Measurements from ENCODE around the gene TBC1D25.

Gene TBC1D25, protein sequence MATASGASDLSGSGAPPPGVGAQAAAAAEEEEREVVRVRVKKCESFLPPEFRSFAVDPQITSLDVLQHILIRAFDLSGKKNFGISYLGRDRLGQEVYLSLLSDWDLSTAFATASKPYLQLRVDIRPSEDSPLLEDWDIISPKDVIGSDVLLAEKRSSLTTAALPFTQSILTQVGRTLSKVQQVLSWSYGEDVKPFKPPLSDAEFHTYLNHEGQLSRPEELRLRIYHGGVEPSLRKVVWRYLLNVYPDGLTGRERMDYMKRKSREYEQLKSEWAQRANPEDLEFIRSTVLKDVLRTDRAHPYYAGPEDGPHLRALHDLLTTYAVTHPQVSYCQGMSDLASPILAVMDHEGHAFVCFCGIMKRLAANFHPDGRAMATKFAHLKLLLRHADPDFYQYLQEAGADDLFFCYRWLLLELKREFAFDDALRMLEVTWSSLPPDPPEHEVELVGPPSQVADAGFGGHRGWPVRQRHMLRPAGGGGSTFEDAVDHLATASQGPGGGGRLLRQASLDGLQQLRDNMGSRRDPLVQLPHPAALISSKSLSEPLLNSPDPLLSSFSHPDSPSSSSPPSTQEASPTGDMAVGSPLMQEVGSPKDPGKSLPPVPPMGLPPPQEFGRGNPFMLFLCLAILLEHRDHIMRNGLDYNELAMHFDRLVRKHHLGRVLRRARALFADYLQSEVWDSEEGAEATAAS

DNA sequence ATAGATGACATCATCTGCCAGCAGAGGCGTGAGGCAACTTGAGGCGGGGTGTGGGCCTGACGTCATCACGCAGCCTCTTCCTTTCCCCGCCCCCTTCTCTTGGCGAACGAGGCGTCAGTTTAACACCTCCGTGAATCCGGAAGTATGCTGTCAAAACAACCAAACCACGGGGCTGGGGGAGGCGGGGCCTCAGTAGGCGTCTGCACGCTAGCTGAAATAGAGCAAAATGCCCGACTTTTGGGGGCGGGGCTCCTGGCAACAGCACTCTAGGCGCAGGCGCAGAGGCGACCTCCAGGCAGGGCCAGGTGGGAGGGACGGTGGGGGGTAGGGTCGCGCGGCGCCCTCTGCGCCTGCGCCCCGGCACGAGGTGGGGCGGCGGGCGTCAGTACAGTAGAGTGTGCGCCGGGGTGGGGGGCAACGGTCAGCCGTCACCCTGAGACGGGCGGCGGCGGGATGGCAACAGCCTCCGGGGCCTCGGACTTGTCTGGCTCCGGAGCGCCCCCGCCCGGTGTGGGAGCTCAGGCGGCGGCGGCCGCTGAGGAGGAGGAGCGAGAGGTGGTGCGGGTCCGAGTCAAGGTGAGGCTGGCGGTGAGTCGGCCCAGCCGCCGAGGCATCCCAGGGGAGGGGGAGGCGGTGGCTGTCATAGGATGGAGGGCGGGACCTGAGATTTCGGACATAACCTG, at the start of gene TBC1D25:
TSS of gene TBC1D25 (plus strand) at position 370 of the 683 bp plus-strand sequence. CDS start at position 454, 84 bp downstream.
- DNase-seq, result peak; percentile 96

DNA sequence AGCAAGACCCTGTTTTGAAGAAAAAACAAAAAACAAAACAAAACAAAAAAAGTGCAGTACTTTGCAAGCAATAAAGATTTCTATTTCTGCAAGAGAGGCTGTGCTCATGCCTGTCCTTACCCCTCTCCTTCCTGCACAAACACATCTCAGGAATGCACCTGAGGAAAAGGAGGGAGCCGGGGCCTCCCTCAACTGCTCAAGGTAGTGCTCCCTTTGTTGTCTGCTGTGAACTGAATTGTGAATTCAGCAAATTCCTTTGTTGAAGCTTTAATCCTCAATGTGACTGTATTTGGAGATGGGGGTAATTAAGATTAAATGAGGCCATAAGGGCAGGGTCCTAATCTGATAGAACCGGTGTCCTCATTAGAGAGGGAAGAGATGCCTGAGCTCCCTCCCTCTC, 49.6 kb upstream of the TBC1D25 start:
- no peak for DNase-seq

DNA sequence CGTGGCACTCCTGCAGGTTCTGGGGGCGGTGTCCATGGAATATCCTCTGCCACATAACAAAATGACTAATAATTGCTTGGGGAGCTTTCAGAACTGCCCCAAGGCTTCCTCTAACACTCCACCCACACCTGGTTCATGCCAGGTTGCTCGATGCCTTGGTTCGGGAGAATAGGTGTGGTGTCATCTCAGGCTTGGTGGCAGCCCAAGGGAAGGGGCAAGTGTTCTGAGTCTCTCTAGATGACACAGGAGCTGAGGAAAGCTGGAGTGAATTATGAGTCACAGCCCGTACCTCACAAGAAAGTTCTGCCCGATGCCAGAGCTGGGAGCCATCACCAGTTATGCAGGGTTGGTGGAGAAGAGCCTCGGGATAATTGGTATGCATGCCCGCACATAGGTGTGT, 48.9 kb upstream of the TBC1D25 start:
- no peak for DNase-seq

DNA sequence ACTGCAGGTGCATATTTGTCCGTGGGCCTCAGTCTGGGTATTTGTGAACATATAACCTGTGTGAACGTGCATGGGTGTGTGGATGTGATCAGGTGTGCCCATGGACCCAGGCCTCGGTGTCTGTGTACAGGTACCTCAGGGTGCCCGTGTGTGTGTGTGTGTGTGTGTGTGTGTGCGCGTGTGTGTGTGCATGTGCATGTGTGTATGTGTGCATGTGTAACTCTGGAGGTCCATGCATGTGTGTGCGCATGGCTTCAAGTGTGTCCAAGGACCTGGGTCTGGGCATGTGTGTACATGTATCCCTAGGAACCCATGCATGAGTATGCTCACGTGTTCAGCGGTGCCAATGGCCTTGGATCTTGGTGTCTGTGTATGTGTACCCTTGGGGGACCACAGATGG, 47.7 kb upstream of the TBC1D25 start:
- DNase-seq, result no peak

DNA sequence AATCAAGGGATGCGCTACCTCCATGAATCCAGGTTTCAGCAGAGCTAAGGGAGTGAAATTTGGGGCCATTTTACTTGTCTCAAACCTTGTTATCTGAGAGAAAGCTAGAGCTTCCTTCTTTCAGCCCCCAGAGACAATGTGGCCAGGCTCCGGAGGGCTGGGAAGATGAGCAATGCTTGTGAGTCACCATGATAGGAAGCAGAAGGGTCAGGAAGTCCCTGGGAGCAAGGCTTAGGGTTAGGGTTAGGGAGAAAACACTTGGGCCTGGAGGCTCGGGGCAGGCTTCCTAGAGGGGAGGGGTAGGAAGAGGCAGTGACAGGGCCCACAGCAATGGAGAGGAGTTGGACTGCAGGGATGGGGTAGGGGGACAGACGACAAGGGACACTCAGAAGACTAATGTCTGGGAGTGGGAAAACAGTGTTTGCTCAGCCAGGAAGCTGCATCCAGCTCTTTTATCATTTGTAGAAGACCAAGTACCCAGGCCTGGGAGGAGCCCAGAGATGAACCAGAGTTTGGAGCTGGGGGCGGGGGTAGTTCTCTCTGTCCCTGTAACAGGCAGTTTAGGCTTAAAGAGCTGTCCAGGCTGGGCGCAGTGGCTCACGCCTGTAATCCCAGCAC, 47.1 kb upstream of the TBC1D25 start:
- DNase-seq, result no peak

DNA sequence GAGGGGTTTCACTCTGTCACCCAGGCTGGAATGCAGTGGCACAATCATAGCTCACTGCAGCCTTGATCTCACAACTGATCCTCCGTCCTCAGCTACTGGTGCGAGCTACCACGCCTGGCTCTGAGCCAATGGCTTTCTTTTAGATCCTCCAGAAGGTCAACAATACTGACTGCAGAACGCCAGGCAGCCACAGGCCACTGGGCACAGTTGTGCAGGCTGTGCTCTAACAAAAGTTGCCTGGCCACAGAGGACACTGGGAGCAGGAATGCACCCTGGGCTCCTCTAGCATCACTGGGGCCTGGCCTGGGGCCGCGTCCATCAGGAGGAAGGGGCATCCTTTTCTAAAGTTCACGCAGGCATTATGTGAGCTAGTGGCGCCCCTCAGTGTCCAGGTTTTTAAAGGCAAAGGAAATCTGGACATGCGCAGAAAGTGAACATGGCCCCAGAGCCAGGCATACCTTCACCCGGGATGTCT, 45.6 kb upstream of the TBC1D25 start:
- no peak for DNase-seq

DNA sequence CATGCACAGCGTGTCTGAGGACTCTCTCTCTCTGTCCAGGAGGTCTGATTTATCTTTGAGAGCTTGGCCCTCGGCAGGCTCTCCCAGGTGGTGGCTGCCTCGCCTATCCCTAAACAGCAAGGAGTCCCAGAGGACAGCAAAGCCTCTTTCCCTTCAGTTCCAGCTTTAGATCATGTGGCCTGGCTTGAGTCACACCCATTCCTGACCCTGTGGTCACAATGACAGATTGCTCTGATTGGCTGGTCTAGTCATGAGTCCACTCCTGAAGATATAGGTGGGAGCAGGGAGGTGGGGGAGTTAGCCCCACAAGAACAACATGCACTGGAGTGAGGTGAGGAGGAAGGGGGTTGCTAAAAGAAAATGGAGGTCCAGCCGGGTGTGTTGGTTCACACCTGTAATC, 42.9 kb upstream of the TBC1D25 start:
- DNase-seq, result no peak

DNA sequence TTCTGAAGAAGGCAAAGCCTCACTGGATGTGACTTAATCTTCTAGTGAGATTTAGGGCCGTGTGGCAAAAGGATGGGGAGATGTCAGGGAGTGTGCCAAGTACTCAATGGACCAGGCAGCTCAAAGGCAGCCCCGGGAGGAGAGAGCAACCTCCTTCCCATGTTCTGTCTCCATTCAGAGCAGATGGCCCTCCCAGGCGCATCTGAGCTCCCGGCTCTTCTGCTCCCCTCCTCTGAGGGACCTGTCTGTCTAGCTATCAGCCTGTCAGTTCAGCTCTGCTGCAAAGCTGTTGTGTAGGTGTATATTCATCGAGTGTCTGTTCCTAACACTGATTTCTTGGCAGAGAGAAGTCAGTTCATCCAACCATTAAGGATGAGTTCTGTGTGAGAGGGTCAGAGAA, 41.6 kb upstream of the TBC1D25 start:
- no peak for DNase-seq

DNA sequence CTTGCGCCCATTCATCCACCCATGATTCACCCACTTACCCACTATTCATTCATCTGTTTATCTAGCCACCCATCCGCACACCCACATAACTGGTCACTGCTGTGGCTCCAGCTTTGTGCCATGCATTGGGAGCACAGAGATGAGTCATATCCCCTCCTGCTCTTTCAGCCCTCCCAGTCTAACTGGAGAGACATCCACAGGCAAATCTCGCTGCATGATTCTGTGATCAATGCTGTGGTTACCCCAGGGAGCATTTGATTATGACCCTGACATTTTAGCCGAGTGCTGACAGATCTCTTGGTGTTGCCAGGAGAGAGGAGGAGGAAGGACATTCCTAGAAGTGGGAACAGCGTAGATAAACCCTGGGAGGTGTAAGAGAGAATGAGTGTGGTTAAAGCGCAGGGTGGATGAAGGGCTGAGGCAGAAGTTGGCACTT, 41.1 kb upstream of the TBC1D25 start:
- no peak for DNase-seq

DNA sequence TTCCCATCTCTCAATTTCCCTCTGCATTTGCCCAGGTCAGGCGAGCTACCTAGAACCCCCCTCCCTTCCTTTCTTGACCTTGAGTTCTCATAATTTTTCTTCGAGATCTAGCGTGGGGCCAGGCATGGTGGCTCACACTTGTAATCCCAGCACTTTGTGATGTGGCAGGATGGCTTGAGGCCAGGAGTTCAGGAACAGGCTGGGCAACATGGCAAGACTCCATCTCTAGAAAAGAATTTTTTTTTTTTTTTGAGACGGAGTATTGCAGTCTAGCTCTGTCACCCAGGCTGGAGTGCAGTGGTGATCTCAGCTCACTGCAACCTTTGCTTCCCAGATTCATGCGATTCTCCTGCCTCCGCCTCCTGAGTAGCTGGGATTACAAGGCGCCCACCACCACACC, 35.3 kb upstream of the TBC1D25 start:
- DNase-seq, result no peak

DNA sequence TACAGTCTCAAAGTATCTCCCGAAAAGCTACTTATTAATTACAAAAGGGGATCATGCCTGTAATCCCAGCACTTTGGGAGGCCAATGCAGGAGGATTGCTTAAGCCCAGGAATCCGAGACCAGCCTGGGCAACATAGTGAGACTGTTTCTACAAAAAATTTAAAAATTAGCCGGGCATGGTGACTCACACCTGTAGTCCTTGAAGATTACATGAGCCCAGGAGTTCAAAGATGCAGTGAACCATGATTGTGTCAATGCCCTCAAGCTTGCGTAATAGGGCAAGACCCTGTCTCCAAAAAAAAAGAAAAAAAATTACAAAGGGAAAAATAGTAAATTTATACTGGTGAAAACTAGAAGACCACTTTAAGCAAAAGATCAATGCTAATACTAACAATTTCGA, 34.0 kb upstream of the TBC1D25 start:
- no peak for DNase-seq

DNA sequence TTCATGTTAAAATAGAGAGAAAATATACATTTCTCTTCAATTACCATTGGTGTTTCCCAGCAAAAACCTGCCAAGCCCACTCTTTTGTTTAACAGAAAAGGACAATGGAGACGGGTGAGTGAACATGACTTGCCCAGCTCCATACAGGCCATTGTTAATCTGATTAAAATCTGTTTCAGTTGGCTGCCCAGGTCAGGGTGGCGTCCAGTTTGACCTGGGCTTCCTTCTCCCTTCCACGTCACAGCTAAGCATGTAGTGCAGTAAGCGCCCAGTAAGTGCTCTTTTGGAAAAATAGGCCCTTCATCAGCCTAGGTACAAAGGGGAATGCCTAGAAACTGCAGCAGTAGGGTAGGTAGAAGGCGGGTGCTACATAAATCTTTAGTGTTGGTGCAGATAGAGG, 32.3 kb upstream of the TBC1D25 start:
- no peak for DNase-seq

DNA sequence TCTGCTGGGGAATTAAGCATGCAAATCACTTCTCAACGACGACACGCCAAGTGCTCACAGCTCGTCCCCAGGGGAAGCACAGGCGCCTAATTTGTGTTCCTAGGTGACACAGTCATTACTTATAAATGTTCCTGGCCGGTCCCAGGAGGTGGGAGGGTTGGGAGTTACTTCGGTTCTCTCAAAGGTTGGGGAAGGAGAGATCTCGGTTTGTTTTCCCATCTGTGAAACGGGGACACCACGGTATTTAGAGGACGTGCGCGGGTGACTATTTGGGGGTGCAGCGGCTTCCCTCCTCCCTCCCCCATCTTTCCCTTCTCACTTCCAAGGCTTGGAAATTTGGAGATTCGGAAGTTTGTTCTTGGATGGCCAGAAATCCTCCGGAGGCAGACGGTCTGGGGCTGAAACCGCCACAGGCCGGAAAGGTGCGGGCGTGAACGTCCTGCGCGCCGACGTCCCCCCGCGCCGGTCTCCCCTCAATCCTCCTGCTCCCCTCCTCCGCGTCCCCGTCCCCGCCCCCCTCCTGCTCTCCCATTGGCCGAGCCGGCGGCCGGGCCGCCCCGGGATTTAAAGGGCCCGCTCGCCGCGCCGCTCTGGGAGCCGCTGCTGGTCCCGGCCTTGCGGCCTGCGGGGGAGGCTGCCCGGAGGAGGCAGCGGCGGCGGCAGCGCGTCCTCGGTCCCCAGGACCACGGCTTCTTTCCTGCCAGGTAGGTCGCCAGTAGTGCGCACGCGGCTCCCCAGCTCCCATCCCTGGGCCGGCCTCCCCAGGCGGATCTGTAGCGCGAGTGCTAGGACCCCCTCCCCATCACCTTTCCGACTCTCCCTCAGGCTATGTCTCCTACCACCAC, 30.9 kb upstream of the TBC1D25 start, which contains the start of gene PORCN:
TSS of gene PORCN (plus strand) at position 593 of the 845 bp plus-strand sequence. CDS start 829 bp downstream, outside the sequence.
- peak; percentile 79 for DNase-seq

DNA sequence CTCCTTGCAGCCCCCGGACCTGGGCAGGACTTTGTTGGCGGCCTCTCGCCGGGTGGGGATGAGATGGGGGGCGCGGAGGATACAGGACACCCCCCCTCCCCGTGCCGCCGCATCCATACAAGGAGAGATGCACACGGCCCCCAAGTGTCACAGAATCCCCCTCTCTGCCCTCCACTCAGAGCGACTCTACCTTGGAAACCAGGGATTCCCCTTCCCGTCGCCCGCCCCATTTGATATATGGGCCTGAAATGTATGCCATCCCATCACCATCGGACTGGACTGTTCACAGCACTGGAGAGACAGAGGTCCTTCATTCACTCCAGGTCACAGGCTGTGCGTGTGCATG, 30.3 kb upstream of the TBC1D25 start:
- DNase-seq, result no peak

DNA sequence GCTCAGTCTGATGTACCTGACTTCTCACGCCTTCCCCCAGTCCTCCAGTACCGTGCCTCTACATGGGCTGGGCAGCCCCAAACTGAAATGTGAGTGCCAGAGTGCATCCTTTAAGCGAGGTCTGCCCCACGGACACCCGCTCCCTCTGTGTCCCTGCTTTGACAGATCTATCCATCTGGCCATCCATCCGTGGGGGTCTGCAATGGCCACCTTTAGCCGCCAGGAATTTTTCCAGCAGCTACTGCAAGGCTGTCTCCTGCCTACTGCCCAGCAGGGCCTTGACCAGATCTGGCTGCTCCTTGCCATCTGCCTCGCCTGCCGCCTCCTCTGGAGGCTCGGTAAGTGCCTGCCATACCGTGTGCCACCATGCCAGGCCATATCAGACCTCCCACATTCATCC, 29.9 kb upstream of the TBC1D25 start:
- no peak for DNase-seq

DNA sequence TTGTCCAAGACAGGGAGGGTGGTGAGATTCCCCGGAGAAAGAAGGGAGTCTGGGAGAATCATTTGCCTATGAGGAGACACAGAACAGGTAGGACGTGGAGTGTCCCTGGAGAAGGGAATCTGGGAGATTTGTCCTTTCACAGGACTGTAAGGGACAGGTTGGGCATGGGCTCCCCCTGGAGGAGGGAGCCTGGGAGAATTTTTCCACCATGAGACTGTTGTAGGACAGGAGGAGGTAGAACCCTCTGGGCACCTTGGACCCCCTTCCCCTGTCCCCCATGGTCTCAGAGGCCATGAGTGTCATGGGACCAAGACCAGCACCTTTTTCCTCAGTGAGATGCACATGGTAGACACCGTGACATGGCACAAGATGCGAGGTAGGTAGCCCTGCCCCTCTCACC, 28.0 kb upstream of the TBC1D25 start:
- DNase-seq, result no peak

DNA sequence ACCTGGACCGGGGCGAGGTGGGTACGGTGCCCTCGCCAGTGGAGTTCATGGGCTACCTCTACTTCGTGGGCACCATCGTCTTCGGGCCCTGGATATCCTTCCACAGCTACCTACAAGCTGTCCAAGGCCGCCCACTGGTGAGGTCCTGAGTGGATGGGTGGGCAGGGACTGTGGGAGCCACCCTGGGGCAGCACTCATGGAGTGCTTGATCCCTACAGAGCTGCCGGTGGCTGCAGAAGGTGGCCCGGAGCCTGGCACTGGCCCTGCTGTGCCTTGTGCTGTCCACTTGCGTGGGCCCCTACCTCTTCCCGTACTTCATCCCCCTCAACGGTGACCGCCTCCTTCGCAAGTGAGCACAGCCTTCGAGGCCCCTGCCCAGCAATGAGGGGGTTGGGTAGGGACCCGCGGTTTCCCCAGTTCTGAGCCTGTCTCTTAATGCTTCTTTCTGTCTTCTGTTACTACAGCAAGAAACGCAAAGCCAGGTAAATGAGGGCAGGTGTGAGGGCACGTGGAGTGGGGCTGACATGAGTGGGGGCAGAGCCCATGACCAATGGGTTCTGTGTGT, 27.1 kb upstream of the TBC1D25 start:
- DNase-seq, result no peak

DNA sequence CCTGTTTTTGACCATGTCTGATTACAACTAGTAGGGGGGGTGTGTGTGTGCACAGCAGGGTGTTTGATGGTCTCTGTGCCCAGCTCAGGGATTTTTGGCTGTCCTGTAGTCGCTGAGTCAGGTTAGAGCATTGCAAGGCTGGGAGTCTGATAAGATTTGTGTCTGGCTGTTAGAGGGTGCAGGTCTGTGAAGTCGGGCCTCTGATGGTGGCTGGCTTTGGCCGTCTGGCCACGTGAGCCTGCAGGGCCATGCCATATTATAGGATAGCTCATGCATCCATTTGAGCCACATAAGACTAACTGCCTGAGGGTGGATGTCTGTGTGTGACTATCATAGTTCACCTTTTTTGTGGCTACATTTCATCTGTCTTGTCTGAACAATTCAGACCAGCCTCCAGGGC, 25.8 kb upstream of the TBC1D25 start:
- DNase-seq, result no peak

DNA sequence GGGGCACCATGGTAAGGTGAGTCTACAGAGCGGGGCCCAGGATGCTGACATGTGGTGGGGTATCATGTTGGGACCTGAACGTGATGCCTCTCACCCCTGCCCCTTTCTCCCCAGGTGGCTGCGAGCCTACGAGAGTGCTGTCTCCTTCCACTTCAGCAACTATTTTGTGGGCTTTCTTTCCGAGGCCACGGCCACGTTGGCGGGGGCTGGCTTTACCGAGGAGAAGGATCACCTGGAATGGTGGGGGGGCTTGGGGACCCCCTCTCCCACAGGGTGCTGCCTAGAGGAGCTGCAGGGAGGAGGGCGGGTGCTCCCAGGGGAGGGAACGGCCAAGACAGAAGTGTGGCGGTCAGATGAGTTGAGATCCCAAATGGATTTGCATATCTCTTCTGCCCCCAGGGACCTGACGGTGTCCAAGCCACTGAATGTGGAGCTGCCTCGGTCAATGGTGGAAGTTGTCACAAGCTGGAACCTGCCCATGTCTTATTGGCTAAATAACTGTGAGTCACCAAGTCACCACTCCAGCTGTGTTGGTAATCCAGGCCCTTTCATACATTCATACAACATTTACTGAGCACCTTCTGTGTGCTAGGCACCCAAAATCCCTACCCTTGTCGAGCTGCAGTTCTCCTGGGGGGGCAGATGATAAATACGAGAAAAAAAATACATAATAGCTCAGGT, 25.2 kb upstream of the TBC1D25 start:
- DNase-seq, result no peak

DNA sequence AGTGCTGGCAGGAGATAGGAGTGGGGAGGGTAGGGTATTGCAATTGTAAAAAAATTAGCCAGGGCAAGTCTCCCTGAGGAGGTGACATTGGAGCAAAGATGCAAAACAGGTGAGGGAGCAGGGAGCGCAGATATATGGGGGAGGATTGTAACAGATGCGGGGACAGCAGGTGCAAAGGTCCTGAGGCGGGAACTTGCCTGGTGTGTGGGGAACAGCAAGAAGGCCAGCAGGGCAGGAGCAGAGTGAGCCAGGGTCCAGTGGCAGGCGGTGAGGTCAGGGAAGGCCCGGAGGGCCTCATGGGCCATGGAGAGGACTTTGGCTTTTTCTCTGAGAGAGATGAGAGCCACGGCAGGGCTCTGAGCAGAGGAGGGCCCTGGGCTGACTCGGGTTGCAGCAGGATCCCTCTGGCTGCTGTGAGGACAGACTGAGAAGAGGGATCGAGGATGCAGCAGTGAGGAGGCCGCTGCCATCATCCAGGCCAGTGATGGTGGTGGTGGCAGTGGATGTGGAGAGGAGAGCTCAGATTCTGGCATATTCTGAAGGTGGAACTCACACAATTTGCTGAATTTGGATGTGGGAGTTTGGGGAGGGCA, 24.6 kb upstream of the TBC1D25 start:
- no peak for DNase-seq

DNA sequence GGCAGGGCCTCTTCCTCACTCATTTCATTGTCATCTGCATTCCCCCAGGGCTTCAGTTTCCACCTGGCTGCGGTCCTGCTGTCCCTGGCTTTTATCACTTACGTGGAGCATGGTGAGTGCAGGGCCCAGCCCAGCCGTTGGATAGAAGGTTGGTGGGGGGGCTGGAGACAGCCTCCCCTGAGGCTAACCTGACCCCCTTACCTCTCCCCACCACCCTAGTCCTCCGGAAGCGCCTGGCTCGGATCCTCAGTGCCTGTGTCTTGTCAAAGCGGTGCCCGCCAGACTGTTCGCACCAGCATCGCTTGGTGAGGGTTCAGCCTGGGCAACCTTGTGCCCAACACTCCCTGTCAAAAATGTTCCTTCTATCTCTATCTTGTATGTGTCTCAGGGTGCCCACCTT, 23.7 kb upstream of the TBC1D25 start:
- no peak for DNase-seq
